ENCODE measurements around the gene RANBP10.

Gene RANBP10

DNA sequence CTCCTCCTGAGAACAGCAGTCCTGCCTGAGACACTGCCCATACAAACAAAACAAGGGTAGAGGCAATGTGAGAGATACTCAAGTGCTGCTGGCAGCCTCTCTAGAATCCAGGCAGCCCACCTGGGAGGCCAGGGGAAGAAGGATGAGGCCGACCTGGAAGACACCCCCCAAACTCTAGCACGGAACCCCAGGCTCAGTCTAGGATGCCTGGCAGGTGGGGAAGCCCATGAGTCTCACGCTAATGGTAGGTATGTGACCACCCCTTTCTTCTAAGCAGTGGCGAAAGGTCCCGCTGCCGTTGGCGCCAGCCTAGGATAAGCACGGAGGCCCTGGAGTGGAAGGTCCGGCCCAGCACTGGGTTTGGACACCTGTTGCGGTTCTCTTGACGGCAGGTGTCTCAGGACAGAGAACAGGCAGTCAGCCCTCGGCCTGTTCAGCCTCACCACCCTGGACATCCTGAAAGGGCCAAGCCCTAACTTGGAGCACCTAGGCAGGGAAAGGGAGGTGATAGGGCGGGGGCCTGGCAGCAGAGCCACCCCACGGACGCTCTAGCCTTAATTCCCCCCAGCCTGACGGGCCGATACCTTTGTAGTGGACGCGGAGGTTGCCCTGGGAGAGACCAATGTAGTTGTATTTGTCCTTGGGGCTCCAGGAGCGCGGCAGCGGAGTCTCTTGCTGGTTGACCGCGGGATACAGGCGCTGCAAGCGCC, 487 bp downstream of the RANBP10 start:
- H3K4me3 ChIP-seq (ENCODE audit: low read depth, low read length), result peak overlapping the region; percentile 92
- DNase-seq (ENCODE audit: low read depth), result no peak
- TF ChIP-seq CTCF (conservative IDR thresholded peaks at IDR 0.05; ENCODE audit: low read depth, low read length), result no peak

DNA sequence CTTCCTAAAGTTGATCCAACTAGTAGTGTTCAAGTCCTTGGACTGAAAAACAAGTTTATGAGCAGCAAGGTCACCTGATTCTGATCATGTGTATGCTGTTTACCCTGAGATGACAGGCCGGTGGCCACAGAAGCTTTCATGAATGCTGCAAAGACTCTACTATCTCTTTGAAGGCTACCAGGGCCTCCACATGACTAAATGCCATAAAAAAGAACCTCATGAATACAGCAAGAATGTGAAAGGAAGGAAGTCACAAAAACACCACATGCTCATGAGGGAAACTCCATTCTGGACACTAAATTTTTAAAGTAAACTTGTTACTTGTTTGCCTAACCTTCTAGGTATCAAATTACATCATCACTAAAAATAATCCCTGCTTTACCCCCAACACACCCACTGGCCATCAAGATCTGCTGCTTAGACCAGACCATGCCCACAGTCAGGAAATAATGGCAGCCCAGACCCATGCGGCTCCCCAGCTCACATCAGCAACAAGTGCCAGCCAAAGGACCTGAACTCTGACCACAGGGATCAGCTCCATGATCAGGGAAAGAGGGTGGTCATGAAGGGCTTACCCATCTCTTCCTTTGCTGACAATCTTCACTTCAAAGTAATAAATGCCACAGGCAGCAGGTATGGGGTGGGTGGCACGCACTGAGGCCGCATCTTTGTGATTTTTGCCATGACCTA, 1.4 kb downstream of the RANBP10 start:
- H3K4me3 ChIP-seq (ENCODE audit: low read depth, low read length), result peak overlapping the region; percentile 92
- DNase-seq (ENCODE audit: low read depth), result no peak
- no peak for TF ChIP-seq CTCF (conservative IDR thresholded peaks at IDR 0.05; ENCODE audit: low read depth, low read length)

- no peak for TF ChIP-seq CTCF (conservative IDR thresholded peaks at IDR 0.05; ENCODE audit: low read depth, low read length)
- no peak overlapping the region for H3K4me3 ChIP-seq (ENCODE audit: low read depth, low read length)
- no peak for DNase-seq (ENCODE audit: low read depth)
Observed at GRCh38 chr16:67803894-67804293, 2.5 kb downstream of the RANBP10 start.

DNA sequence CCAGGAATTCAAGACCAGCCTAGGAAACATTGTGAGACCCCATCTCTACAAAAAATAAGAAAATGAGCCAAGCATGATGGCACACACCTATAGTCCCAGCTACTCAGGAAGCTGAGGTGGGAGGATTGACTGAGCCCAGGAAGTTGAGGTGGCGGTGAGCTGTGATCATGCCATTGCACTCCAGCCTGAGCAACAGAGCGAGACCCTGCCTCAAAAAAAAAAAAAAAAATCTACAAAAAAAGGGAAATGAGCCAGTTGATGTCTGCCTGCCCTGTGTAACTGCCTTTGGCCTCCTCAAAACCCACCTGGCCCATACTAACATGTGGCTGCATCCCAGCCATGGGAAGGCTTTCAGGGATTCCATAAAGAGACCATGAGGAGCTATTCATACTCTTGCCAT, 4.5 kb downstream of the RANBP10 start:
- no peak for DNase-seq (ENCODE audit: low read depth)
- no peak for TF ChIP-seq CTCF (conservative IDR thresholded peaks at IDR 0.05; ENCODE audit: low read depth, low read length)
- H3K4me3 ChIP-seq (ENCODE audit: low read depth, low read length), result no peak overlapping the region

DNA sequence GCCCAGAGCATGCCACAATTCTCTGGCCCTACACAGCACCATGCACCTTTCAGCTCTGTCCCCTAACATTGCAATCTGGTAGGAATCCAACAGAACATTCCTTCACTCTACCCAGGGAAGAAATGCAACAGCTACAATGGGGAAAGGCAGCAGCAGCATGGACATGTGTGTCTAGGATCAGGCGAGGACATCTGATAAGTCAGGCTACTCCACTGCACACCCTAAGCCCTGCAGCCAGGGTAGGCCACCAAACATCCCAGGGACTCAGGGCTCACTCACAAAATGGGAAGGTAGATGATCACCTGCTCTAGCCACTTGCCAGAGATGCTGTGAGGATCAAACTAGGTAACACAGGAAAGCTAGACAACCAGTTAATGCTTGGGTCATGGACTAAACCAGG, 5.1 kb downstream of the RANBP10 start:
- DNase-seq (ENCODE audit: low read depth), result no peak
- TF ChIP-seq CTCF (conservative IDR thresholded peaks at IDR 0.05; ENCODE audit: low read depth, low read length), result no peak
- no peak overlapping the region for H3K4me3 ChIP-seq (ENCODE audit: low read depth, low read length)

DNA sequence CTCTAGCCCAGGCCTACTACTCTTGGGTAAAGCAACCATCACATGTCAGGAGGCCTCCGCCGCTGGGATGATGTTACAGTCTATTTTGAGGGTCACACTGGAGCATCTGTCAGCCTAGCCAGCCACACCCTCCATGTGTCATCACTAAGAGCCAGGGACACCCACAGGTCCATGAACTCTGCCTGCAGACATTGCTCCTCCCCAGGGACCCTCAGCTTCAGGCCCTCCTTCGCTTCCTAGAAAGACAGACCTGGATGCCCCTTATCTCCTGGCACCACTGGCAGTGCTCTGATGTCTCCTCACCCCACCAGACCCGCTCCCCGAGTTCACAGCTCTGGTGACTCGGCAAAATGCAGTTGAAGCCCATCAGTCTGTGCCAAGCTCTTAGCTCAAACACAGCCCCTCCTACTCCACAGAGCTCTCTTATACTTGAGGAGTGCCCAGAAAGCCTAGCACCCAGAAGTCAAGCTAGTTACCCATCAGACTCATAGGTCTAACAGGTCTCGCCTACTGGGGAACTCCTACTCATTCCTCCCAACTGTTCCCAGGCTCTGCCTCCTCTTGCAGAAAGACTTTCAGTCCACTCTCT, 5.9 kb downstream of the RANBP10 start:
- TF ChIP-seq CTCF (conservative IDR thresholded peaks at IDR 0.05; ENCODE audit: low read depth, low read length), result no peak
- no peak overlapping the region for H3K4me3 ChIP-seq (ENCODE audit: low read depth, low read length)
- no peak for DNase-seq (ENCODE audit: low read depth)
